ENCODE results near the gene AKAP13. TPM values are rescaled to one million over a fixed set of nuclear protein-coding genes. Genes with fewer than 3 reads are reported as not detected.

The AKAP13 gene
- polyA plus RNA-seq, 1 donor from 2014 or later = 10.0 TPM

DNA sequence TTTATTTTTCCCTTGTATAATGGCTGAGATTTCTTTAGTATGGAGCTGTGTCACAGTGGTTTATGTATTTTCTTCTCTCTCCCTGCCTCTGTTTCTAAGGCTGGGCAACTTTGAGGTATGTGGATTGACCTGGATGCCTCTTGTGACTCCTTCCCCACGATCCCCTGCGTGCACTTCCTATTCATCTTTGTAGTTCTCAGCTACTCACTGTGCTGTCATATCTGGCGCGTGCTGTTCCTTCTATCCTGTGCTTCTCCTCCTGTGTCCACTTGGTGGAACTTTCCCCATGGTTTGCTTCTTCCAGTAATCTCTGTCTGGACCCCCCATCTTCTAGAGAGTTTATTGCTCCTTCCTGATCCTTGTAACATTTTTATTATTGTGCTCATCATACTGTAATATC, 97.3 kb downstream of the AKAP13 start:
- Histone ChIP-seq H3K9me2 (ENCODE audit: insufficient read depth, low read length) (no peaks in the 10 kb centered on the region), H3K9ac (ENCODE audit: low read length) (no peak overlapping the region), H3K79me2 (replicated peaks; ENCODE audit: insufficient read depth, low read length) (peaks cover 2% of the 10 kb centered on the region), H3K4me2 (ENCODE audit: low read length) (no peak overlapping the region), H3K36me3 (ENCODE audit: insufficient read depth, low read length) (no peaks in the 10 kb centered on the region), H3K4me3 (ENCODE audit: low read length) (no peak overlapping the region), H3K9me3 (ENCODE audit: low read length) (no peaks in the 10 kb centered on the region), H2AFZ (ENCODE audit: low read depth, low read length) (no peak overlapping the region), H4K20me1 (ENCODE audit: insufficient read depth) (no peaks in the 10 kb centered on the region), H3F3A (ENCODE audit: insufficient read depth, low read length, poor library complexity, severe bottlenecking) (no peaks in the 10 kb centered on the region), H3K27me3 (ENCODE audit: insufficient read depth, low read depth, low read length) (no peaks in the 10 kb centered on the region), H3K27ac (ENCODE audit: low read length) (no peak overlapping the region)
- TF ChIP-seq EP300 (conservative IDR thresholded peaks at IDR 0.05; ENCODE audit: poor library complexity, severe bottlenecking) (no peak), RAD21 (conservative IDR thresholded peaks at IDR 0.05) (no peak), TAF1 (IDR thresholded peaks at IDR 0.05; ENCODE audit: low read depth) (no peak), EZH2 (IDR thresholded peaks at IDR 0.05; ENCODE audit: borderline replicate concordance, insufficient read depth, low read length, poor library complexity, severe bottlenecking) (no peak), POLR2AphosphoS5 (IDR thresholded peaks at IDR 0.05) (no peak), SMC3 (conservative IDR thresholded peaks at IDR 0.05; ENCODE audit: poor library complexity) (no peak), MXI1 (conservative IDR thresholded peaks at IDR 0.05; ENCODE audit: poor library complexity, severe bottlenecking) (no peak)
- TF ChIP-seq, protein P1, sequence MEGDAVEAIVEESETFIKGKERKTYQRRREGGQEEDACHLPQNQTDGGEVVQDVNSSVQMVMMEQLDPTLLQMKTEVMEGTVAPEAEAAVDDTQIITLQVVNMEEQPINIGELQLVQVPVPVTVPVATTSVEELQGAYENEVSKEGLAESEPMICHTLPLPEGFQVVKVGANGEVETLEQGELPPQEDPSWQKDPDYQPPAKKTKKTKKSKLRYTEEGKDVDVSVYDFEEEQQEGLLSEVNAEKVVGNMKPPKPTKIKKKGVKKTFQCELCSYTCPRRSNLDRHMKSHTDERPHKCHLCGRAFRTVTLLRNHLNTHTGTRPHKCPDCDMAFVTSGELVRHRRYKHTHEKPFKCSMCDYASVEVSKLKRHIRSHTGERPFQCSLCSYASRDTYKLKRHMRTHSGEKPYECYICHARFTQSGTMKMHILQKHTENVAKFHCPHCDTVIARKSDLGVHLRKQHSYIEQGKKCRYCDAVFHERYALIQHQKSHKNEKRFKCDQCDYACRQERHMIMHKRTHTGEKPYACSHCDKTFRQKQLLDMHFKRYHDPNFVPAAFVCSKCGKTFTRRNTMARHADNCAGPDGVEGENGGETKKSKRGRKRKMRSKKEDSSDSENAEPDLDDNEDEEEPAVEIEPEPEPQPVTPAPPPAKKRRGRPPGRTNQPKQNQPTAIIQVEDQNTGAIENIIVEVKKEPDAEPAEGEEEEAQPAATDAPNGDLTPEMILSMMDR (IDR thresholded peaks at IDR 0.05; ENCODE audit: poor library complexity, severe bottlenecking) = no peak
- TF ChIP-seq, protein P2, sequence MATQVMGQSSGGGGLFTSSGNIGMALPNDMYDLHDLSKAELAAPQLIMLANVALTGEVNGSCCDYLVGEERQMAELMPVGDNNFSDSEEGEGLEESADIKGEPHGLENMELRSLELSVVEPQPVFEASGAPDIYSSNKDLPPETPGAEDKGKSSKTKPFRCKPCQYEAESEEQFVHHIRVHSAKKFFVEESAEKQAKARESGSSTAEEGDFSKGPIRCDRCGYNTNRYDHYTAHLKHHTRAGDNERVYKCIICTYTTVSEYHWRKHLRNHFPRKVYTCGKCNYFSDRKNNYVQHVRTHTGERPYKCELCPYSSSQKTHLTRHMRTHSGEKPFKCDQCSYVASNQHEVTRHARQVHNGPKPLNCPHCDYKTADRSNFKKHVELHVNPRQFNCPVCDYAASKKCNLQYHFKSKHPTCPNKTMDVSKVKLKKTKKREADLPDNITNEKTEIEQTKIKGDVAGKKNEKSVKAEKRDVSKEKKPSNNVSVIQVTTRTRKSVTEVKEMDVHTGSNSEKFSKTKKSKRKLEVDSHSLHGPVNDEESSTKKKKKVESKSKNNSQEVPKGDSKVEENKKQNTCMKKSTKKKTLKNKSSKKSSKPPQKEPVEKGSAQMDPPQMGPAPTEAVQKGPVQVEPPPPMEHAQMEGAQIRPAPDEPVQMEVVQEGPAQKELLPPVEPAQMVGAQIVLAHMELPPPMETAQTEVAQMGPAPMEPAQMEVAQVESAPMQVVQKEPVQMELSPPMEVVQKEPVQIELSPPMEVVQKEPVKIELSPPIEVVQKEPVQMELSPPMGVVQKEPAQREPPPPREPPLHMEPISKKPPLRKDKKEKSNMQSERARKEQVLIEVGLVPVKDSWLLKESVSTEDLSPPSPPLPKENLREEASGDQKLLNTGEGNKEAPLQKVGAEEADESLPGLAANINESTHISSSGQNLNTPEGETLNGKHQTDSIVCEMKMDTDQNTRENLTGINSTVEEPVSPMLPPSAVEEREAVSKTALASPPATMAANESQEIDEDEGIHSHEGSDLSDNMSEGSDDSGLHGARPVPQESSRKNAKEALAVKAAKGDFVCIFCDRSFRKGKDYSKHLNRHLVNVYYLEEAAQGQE (IDR thresholded peaks at IDR 0.05; ENCODE audit: borderline replicate concordance) = no peak

DNA sequence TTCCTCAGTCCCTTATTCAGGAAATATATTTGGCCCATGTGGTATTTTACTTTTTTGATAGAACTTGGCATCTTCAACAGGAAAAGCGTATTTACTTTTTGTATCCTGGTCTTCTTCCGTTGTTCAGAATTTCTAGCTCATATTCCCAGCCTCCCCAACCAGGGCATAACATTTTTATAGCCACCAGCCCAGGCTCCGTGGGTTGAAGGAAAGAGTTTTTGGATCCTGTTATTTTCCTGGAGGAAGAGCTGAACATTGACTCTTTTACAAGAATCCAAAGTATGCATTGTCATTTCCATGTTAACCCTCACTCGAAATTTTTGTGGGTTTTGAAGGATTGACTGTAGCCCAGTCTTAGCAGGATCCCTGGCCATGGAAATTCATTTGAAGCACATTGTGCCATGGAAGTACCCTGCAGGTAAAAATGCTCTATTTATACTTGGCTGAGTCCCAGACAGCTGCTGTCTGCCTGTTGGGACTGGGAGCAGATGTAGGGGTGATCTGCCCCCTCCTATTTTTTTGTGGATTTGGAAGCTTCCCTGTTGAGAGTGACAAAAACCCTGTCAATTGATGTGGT, 98.8 kb downstream of the AKAP13 start:
- Histone ChIP-seq H3K9ac (ENCODE audit: low read length) (no peak overlapping the region), H3K9me3 (ENCODE audit: low read length) (no peaks in the 10 kb centered on the region), H3K4me3 (ENCODE audit: low read length) (no peak overlapping the region), H4K20me1 (ENCODE audit: insufficient read depth) (no peaks in the 10 kb centered on the region), H2AFZ (ENCODE audit: low read depth, low read length) (no peak overlapping the region), H3K36me3 (ENCODE audit: insufficient read depth, low read length) (no peaks in the 10 kb centered on the region), H3F3A (ENCODE audit: insufficient read depth, low read length, poor library complexity, severe bottlenecking) (no peaks in the 10 kb centered on the region), H3K4me2 (ENCODE audit: low read length) (no peak overlapping the region), H3K79me2 (replicated peaks; ENCODE audit: insufficient read depth, low read length) (peaks cover 2% of the 10 kb centered on the region), H3K27ac (ENCODE audit: low read length) (no peak overlapping the region), H3K27me3 (ENCODE audit: insufficient read depth, low read depth, low read length) (no peaks in the 10 kb centered on the region), H3K9me2 (ENCODE audit: insufficient read depth, low read length) (no peaks in the 10 kb centered on the region)
- TF ChIP-seq RAD21 (conservative IDR thresholded peaks at IDR 0.05) = no peak
- TF ChIP-seq, protein P2 (IDR thresholded peaks at IDR 0.05; ENCODE audit: borderline replicate concordance) = no peak
- no peak for TF ChIP-seq EP300 (conservative IDR thresholded peaks at IDR 0.05; ENCODE audit: poor library complexity, severe bottlenecking)
- TF ChIP-seq, protein P1 (IDR thresholded peaks at IDR 0.05; ENCODE audit: poor library complexity, severe bottlenecking) = no peak
- TF ChIP-seq POLR2AphosphoS5 (IDR thresholded peaks at IDR 0.05) = no peak
- no peak for TF ChIP-seq TAF1 (IDR thresholded peaks at IDR 0.05; ENCODE audit: low read depth)
- no peak for TF ChIP-seq EZH2 (IDR thresholded peaks at IDR 0.05; ENCODE audit: borderline replicate concordance, insufficient read depth, low read length, poor library complexity, severe bottlenecking)
- TF ChIP-seq MXI1 (conservative IDR thresholded peaks at IDR 0.05; ENCODE audit: poor library complexity, severe bottlenecking) = no peak
- no peak for TF ChIP-seq SMC3 (conservative IDR thresholded peaks at IDR 0.05; ENCODE audit: poor library complexity)

All from neural cell (in vitro differentiated cells).